ENCODE results near the gene OR6N2. TPM values are rescaled to one million over a fixed set of nuclear protein-coding genes. Genes with fewer than 3 reads are reported as not detected.

OR6N2 gene
- total and polyA plus RNA-seq, 9 of the 15 experiments (the other 6 are each of a cell fraction or from before 2014, with no cell fraction given) = not detected

GRCh38 chr1:158819461-158820443 is 38.7 kb upstream of the OR6N2 start (continued):
- TF ChIP-seq ILF3 (IDR thresholded peaks at IDR 0.05; ENCODE audit: borderline replicate concordance) (peak; percentile 71; the same call in 1 of the 2 replicates), C11orf30 (IDR thresholded peaks at IDR 0.05; ENCODE audit: low read depth) (peak; percentile 86), TEAD4 (IDR thresholded peaks at IDR 0.05; ENCODE audit: low read length) (peak; percentile 93), TEAD4 (CRISPR knock-in tag; IDR thresholded peaks at IDR 0.05; ENCODE audit: borderline replicate concordance) (no peak), FOXA1 (IDR thresholded peaks at IDR 0.05; ENCODE audit: borderline replicate concordance) (no peak), NFIC (IDR thresholded peaks at IDR 0.05) (peak; percentile 69), VEZF1 (CRISPR knock-in tag; IDR thresholded peaks at IDR 0.05) (peak; percentile 37; the same call in 1 of the 2 replicates), ZNF3 (CRISPR knock-in tag; IDR thresholded peaks at IDR 0.05) (no peak), JUN (IDR thresholded peaks at IDR 0.05; ENCODE audit: borderline replicate concordance, low read depth, low read length) (peak; percentile 90), JUN (CRISPR knock-in tag; IDR thresholded peaks at IDR 0.05; ENCODE audit: borderline replicate concordance) (no peak), PHF20 (IDR thresholded peaks at IDR 0.05; ENCODE audit: partially characterized antibody) (no peak), PHB (CRISPR knock-in tag; IDR thresholded peaks at IDR 0.05) (no peak), ARID4B (CRISPR knock-in tag; IDR thresholded peaks at IDR 0.05) (no peak), DACH1 (IDR thresholded peaks at IDR 0.05; ENCODE audit: partially characterized antibody) (peak; percentile 49), TEAD1 (CRISPR knock-in tag; IDR thresholded peaks at IDR 0.05) (peak in 1 of 2 experiments; percentile 90; a peak in 2 of 4 replicates)
- TF ChIP-seq, protein P1, sequence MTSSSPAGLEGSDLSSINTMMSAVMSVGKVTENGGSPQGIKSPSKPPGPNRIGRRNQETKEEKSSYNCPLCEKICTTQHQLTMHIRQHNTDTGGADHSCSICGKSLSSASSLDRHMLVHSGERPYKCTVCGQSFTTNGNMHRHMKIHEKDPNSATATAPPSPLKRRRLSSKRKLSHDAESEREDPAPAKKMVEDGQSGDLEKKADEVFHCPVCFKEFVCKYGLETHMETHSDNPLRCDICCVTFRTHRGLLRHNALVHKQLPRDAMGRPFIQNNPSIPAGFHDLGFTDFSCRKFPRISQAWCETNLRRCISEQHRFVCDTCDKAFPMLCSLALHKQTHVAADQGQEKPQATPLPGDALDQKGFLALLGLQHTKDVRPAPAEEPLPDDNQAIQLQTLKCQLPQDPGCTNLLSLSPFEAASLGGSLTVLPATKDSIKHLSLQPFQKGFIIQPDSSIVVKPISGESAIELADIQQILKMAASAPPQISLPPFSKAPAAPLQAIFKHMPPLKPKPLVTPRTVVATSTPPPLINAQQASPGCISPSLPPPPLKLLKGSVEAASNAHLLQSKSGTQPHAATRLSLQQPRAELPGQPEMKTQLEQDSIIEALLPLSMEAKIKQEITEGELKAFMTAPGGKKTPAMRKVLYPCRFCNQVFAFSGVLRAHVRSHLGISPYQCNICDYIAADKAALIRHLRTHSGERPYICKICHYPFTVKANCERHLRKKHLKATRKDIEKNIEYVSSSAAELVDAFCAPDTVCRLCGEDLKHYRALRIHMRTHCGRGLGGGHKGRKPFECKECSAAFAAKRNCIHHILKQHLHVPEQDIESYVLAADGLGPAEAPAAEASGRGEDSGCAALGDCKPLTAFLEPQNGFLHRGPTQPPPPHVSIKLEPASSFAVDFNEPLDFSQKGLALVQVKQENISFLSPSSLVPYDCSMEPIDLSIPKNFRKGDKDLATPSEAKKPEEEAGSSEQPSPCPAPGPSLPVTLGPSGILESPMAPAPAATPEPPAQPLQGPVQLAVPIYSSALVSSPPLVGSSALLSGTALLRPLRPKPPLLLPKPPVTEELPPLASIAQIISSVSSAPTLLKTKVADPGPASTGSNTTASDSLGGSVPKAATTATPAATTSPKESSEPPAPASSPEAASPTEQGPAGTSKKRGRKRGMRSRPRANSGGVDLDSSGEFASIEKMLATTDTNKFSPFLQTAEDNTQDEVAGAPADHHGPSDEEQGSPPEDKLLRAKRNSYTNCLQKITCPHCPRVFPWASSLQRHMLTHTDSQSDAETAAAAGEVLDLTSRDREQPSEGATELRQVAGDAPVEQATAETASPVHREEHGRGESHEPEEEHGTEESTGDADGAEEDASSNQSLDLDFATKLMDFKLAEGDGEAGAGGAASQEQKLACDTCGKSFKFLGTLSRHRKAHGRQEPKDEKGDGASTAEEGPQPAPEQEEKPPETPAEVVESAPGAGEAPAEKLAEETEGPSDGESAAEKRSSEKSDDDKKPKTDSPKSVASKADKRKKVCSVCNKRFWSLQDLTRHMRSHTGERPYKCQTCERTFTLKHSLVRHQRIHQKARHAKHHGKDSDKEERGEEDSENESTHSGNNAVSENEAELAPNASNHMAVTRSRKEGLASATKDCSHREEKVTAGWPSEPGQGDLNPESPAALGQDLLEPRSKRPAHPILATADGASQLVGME (CRISPR knock-in tag; IDR thresholded peaks at IDR 0.05) = no peak

Measured in K562 (cell line).